Skeletal muscle tissue (tissue), 4 donors: ENCODE results near the gene RGS19. TPM values are rescaled to one million over a fixed set of nuclear protein-coding genes. Genes with fewer than 3 reads are reported as not detected.

Experiments
- H3K27ac ChIP-seq: one replicate; pipeline ENCODE4 v1.7.0; 2013; ENCODE audit warnings: mild to moderate bottlenecking, low read depth, low read length, inconsistent platforms
- H3K27me3 ChIP-seq, 3 donors: one replicate each; pipeline ENCODE4 v1.7.0; 2013; ENCODE audit warnings: low read length in 3 of 3; ENCODE audit not compliant: control insufficient read depth in 3 of 3, insufficient read depth in 3 of 3
- H3K36me3 ChIP-seq, 3 donors: one replicate each; pipeline ENCODE4 v1.7.0; 2013; ENCODE audit warnings: low read length in 3 of 3; ENCODE audit not compliant: control insufficient read depth in 3 of 3, insufficient read depth in 3 of 3
- H3K4me1 ChIP-seq, 3 donors: one replicate each; pipeline ENCODE4 v1.7.0; 2013; ENCODE audit warnings: low read length in 3 of 3, mild to moderate bottlenecking in 3 of 3; ENCODE audit not compliant: control insufficient read depth in 3 of 3, insufficient read depth in 3 of 3
- H3K4me3 ChIP-seq, 3 donors: one replicate each; pipeline ENCODE4 v1.7.0; 2013; ENCODE audit warnings: low read length in 3 of 3
- H3K9ac ChIP-seq, 3 donors: one replicate each; pipeline ENCODE4 v1.7.0; 2013; ENCODE audit warnings: low read length in 3 of 3, mild to moderate bottlenecking in 3 of 3, moderate library complexity in 2 of 3, low read depth in 1 of 3
- H3K9me3 ChIP-seq, 3 donors: one replicate each; pipeline ENCODE4 v1.7.0; 2013; ENCODE audit warnings: low read length in 3 of 3; ENCODE audit not compliant: control insufficient read depth in 3 of 3
- total RNA-seq: library from RNA; depleted of rRNA; stranded (reverse); fragments of >200 nt; gene quantifications from one replicate; pipeline ENCODE4 v1.2.3, GENCODE V29; 2014
- donor health status: Osteomylitis.

RGS19 gene
- total RNA-seq, 1 donor from 2014 or later, result 5.2 TPM

GRCh38 chr20:64043768-64044167, 35.5 kb downstream of the RGS19 start:
- peaks cover 0 to 2% (median 0%) of the 10 kb centered on the region in 3 donors for H3K36me3 ChIP-seq
- no peaks in the 10 kb centered on the region for H3K9me3 ChIP-seq
- peaks cover 6 to 37% (median 26%) of the 10 kb centered on the region in 3 donors for H3K4me1 ChIP-seq
- no peak overlapping the region for H3K27ac ChIP-seq
- no peak overlapping the region for H3K4me3 ChIP-seq
- no peak overlapping the region for H3K9ac ChIP-seq
- H3K27me3 ChIP-seq, result peaks cover 71 to 80% (median 75%) of the 10 kb centered on the region in 3 donors

- Histone ChIP-seq H3K36me3 (peaks cover 0 to 2% (median 0%) of the 10 kb centered on the region in 3 donors), H3K4me1 (peaks cover 6 to 35% (median 33%) of the 10 kb centered on the region in 3 donors), H3K9me3 (no peaks in the 10 kb centered on the region), H3K27ac (no peak overlapping the region), H3K4me3 (peak overlapping the region in 1 of 3 donors; percentile 22), H3K9ac (peak overlapping the region in 1 of 3 donors; percentile 54), H3K27me3 (peaks cover 73 to 84% (median 79%) of the 10 kb centered on the region in 3 donors)
Measured at GRCh38 chr20:64042054-64042781, 37.1 kb downstream of the RGS19 start.

GRCh38 chr20:64041781-64042053, 37.6 kb downstream of the RGS19 start:
- Histone ChIP-seq H3K9me3 (no peaks in the 10 kb centered on the region), H3K4me1 (peaks cover 6 to 35% (median 33%) of the 10 kb centered on the region in 3 donors), H3K4me3 (no peak overlapping the region)

DNA sequence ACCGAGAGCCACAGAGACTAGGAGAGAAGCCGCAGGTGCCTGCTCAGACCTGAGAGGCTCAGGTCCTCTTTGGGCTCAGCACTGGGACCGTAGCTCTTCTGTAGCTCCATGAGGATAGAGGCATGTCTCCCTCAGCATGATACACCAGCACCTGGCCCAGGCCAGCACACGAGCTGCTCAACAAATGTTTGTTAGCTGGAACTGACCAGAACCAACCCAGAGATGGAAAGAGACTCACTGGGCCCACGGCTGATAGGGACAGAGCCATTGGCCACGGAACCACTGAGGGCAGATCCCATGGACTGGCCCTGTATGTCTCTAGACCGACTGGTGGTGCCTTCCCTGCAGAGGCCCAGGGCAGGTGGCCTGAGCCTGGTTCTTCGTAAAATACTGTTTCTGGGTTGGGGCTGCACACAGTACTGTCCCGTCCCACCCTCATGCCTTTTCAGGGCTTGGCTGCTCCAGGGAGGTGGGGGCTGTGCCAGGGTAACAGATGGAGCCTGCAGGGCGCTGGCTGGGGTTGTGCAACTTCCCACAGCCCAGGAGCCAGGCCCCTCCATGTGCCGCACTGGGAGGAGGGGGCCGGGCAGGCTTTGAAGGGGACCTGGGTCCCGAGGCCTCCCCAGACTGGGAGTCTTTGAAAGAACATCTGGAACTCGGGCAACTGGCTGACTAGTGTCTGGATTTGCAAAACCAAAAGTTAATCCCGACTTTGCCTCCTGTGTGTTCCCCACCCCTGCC, 38.1 kb downstream of the RGS19 start:
- Histone ChIP-seq H3K4me3 (peak overlapping the region in 1 of 3 donors; percentile 22), H3K36me3 (no peaks in the 10 kb centered on the region), H3K27ac (no peak overlapping the region), H3K9ac (no peak overlapping the region), H3K27me3 (peaks cover 75 to 85% (median 79%) of the 10 kb centered on the region in 3 donors), H3K4me1 (peaks cover 6 to 35% (median 33%) of the 10 kb centered on the region in 3 donors), H3K9me3 (no peaks in the 10 kb centered on the region)

More at GRCh38 chr20:64041781-64042053, 37.6 kb downstream of the RGS19 start:
- H3K27ac ChIP-seq, result no peak overlapping the region
- H3K36me3 ChIP-seq, result no peaks in the 10 kb centered on the region
- H3K9ac ChIP-seq, result peak overlapping the region in 1 of 3 donors; percentile 54
- peaks cover 73 to 85% (median 79%) of the 10 kb centered on the region in 3 donors for H3K27me3 ChIP-seq

GRCh38 chr20:64040231-64041039, 38.9 kb downstream of the RGS19 start:
- Histone ChIP-seq H3K4me1 (peaks cover 6 to 35% (median 33%) of the 10 kb centered on the region in 3 donors), H3K4me3 (peak overlapping the region in 1 of 3 donors; percentile 7), H3K9ac (no peak overlapping the region), H3K27ac (no peak overlapping the region), H3K36me3 (no peaks in the 10 kb centered on the region), H3K9me3 (no peaks in the 10 kb centered on the region), H3K27me3 (peaks cover 71 to 81% (median 72%) of the 10 kb centered on the region in 3 donors)

GRCh38 chr20:64039293-64040160, 39.8 kb downstream of the RGS19 start:
- Histone ChIP-seq H3K9me3 (no peaks in the 10 kb centered on the region), H3K9ac (peak overlapping the region in 1 of 3 donors; percentile 60), H3K27ac (peak overlapping the region; percentile 28), H3K36me3 (peaks cover 0 to 4% (median 3%) of the 10 kb centered on the region in 3 donors), H3K4me3 (peak overlapping the region in 1 of 3 donors; percentile 41), H3K4me1 (peaks cover 6 to 35% (median 33%) of the 10 kb centered on the region in 3 donors), H3K27me3 (peaks cover 63 to 74% (median 63%) of the 10 kb centered on the region in 3 donors)

DNA sequence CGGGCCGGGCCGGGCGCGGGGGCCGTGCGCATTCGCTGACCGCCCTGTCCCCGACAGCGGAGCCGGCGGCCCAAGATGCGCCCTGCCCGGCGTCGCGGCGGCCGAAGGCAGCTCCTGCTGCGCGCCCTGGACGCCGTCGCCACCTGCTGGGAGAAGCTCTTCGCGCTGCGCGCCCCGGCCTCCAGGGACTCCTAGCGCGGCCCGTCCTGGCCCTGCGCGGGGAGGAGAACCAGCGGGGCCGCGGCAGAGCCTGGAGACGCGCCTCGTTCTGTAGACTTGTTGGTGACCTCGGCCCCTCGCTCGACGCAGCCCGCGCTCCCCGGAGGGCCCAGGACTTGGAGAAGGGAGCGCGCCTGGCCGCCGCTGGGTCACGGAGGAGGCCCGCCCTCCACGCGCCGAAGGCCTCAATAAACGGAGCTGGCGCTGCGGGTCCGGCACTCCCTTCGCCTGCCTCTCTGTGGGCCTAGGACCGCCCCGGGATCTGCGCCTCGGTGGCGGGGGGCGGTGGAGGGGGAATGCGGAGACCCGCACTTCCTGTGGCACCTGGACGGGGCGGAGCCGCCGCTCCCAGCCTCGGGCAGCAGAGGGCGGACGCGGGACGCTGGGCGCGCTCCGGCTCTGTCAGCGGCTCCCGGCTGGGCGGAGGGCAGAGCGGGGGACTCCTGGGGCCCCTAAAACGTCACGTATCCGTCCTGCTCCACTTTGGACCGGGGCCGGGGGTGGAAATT, 40.6 kb downstream of the RGS19 start:
- no peaks in the 10 kb centered on the region for H3K9me3 ChIP-seq
- H3K27ac ChIP-seq, result no peak overlapping the region
- peaks cover 6 to 36% (median 35%) of the 10 kb centered on the region in 3 donors for H3K4me1 ChIP-seq
- peaks cover 58 to 71% (median 58%) of the 10 kb centered on the region in 3 donors for H3K27me3 ChIP-seq
- H3K36me3 ChIP-seq, result peaks cover 4 to 8% (median 7%) of the 10 kb centered on the region in 3 donors
- peak overlapping the region in 2 of 3 donors; percentile 45 to 49 for H3K4me3 ChIP-seq
- H3K9ac ChIP-seq, result peak overlapping the region in 1 of 3 donors; percentile 60

- Histone ChIP-seq H3K9ac (no peak overlapping the region), H3K27me3 (peaks cover 57 to 68% (median 58%) of the 10 kb centered on the region in 3 donors), H3K36me3 (peaks cover 6 to 9% (median 9%) of the 10 kb centered on the region in 3 donors), H3K4me3 (no peak overlapping the region), H3K9me3 (no peaks in the 10 kb centered on the region), H3K4me1 (peaks cover 6 to 36% (median 35%) of the 10 kb centered on the region in 3 donors), H3K27ac (no peak overlapping the region)
Measured at GRCh38 chr20:64038224-64038564, 41.1 kb downstream of the RGS19 start.
